ENCODE results near the gene SNAPC3.
A peak's percentile ranks its signal among the peaks of the same experiment; 100 is the strongest.
"Not testable (repeated sequence)": the region's sequence is repeated elsewhere in the genome, so short reads cannot be mapped to it uniquely, and the experiment has no call there.

SNAPC3 gene

DNA sequence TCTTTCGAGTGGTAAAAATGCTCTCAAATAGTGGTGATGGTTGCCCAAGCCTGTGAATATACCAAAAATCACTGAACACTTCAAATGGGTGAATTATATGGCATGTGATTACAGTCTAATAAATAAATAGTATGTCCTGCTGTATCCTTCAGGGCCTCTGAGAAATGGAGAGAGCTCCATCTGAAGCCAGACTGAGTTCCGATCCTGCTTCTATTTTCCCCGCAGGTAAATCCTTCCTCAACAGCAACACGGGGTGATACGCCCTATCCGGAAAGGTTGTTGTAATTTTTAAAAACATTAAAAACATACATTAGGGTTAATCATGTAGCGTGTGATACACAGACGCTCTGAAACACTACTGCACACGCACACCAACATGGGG is 695 bp upstream of the SNAPC3 start:
- Histone ChIP-seq H3K9me3 (ENCODE audit: insufficient read depth, low read length) (no peaks in the 10 kb centered on the region), H2AFZ (ENCODE audit: low read depth, low read length) (peak overlapping the region; percentile 95), H3K4me1 (ENCODE audit: low read length) (peaks cover 26% of the 10 kb centered on the region), H3K4me2 (ENCODE audit: low read length) (peak overlapping the region; percentile 98), H3K27me3 (ENCODE audit: low read depth, low read length) (no peaks in the 10 kb centered on the region), H3K27ac (ENCODE audit: low read length) (peak overlapping the region; percentile 47), H3K36me3 (replicated peaks; ENCODE audit: low read depth, low read length) (peaks cover 11% of the 10 kb centered on the region), H3K9ac (ENCODE audit: low read length) (peak overlapping the region; percentile 87), H4K20me1 (ENCODE audit: insufficient read depth, low read length) (peaks cover 9% of the 10 kb centered on the region), H3K79me2 (ENCODE audit: low read length) (peaks cover 26% of the 10 kb centered on the region), H3K4me3 (ENCODE audit: low read length) (peak overlapping the region; percentile 87)
- no peak for TF ChIP-seq EZH2phosphoT487 (IDR thresholded peaks at IDR 0.05; ENCODE audit: low read depth)

- peaks cover 9% of the 10 kb centered on the region for H4K20me1 ChIP-seq (ENCODE audit: insufficient read depth, low read length)
- peak overlapping the region; percentile 87 for H3K4me3 ChIP-seq (ENCODE audit: low read length)
- peak overlapping the region; percentile 30 for H3K27ac ChIP-seq (ENCODE audit: low read length)
- H3K9me3 ChIP-seq (ENCODE audit: insufficient read depth, low read length) = no peaks in the 10 kb centered on the region
- H3K79me2 ChIP-seq (ENCODE audit: low read length) = peaks cover 26% of the 10 kb centered on the region
- peak overlapping the region; percentile 77 for H3K9ac ChIP-seq (ENCODE audit: low read length)
- peak overlapping the region; percentile 95 for H3K4me2 ChIP-seq (ENCODE audit: low read length)
- H3K27me3 ChIP-seq (ENCODE audit: low read depth, low read length) = no peaks in the 10 kb centered on the region
- TF ChIP-seq CTCF (IDR thresholded peaks at IDR 0.05; ENCODE audit: low read depth, low read length) (no peak), EZH2phosphoT487 (IDR thresholded peaks at IDR 0.05; ENCODE audit: low read depth) (no peak)
- H3K36me3 ChIP-seq (replicated peaks; ENCODE audit: low read depth, low read length) = peaks cover 16% of the 10 kb centered on the region
- peaks cover 26% of the 10 kb centered on the region for H3K4me1 ChIP-seq (ENCODE audit: low read length)
- peak overlapping the region; percentile 43 for H2AFZ ChIP-seq (ENCODE audit: low read depth, low read length)
Measured at GRCh38 chr9:15423231-15423985, 732 bp downstream of the SNAPC3 start.

DNA sequence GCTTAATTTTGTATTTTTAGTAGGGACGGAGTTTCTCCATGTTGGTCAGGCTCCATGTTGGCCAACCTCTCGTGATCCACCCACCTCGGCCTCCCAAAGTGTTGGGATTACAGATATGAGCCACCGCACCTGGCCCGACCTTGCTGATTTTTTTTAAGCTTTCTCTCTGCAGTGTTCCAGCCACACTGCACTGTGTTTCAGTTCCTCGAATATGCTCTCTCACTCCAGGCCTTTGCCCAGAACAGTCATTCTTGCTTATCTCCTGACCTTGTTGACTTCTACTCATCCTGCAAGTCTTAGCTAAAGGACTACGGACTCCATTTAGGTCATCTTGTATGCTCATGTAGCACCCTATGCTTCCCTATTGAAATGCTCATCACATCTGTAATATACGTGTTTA is 3.3 kb downstream of the SNAPC3 start:
- H3K9me3 ChIP-seq (ENCODE audit: insufficient read depth, low read length) = no peaks in the 10 kb centered on the region
- peaks cover 16% of the 10 kb centered on the region for H4K20me1 ChIP-seq (ENCODE audit: insufficient read depth, low read length)
- H3K4me1 ChIP-seq (ENCODE audit: low read length) = peaks cover 26% of the 10 kb centered on the region
- H3K9ac ChIP-seq (ENCODE audit: low read length) = no peak overlapping the region
- TF ChIP-seq CTCF (IDR thresholded peaks at IDR 0.05; ENCODE audit: low read depth, low read length) (no peak), EZH2phosphoT487 (IDR thresholded peaks at IDR 0.05; ENCODE audit: low read depth) (no peak)
- peak overlapping the region; percentile 39 for H3K27ac ChIP-seq (ENCODE audit: low read length)
- H2AFZ ChIP-seq (ENCODE audit: low read depth, low read length) = no peak overlapping the region
- H3K4me2 ChIP-seq (ENCODE audit: low read length) = peak overlapping the region; percentile 61
- H3K36me3 ChIP-seq (replicated peaks; ENCODE audit: low read depth, low read length) = peaks cover 24% of the 10 kb centered on the region
- H3K79me2 ChIP-seq (ENCODE audit: low read length) = peaks cover 26% of the 10 kb centered on the region
- no peaks in the 10 kb centered on the region for H3K27me3 ChIP-seq (ENCODE audit: low read depth, low read length)
- H3K4me3 ChIP-seq (ENCODE audit: low read length) = peak overlapping the region; percentile 10; the same call in 1 of the 2 replicates

DNA sequence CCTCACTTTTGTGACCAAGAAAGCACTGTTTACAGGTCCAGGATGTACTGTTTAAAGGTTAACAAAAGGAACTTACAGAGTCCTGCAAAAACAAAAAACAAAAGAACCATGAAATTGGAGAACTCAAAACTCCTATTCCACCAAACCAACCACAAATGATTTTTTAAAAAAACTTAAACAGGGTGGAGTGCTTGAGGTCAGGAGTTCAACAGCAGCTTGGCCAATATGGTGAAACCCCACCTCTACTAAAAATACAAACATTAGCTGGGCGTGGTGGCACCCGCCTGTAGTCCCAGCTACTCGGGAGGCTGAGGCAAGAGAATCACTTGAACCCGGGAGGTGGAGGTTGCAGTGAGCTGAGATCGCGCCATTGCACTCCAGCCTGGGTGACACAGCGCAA is 5.0 kb downstream of the SNAPC3 start:
- not testable (repeated sequence) for H3K9ac ChIP-seq (ENCODE audit: low read length); H3K9me3 ChIP-seq (ENCODE audit: insufficient read depth, low read length); H3K4me3 ChIP-seq (ENCODE audit: low read length); H3K27me3 ChIP-seq (ENCODE audit: low read depth, low read length); H2AFZ ChIP-seq (ENCODE audit: low read depth, low read length); H3K4me2 ChIP-seq (ENCODE audit: low read length); H3K27ac ChIP-seq (ENCODE audit: low read length)
- Histone ChIP-seq H4K20me1 (ENCODE audit: insufficient read depth, low read length) (peaks cover 16% of the 10 kb centered on the region), H3K79me2 (ENCODE audit: low read length) (peaks cover 26% of the 10 kb centered on the region), H3K36me3 (replicated peaks; ENCODE audit: low read depth, low read length) (peaks cover 24% of the 10 kb centered on the region), H3K4me1 (ENCODE audit: low read length) (peaks cover 19% of the 10 kb centered on the region)

Measured in OCI-LY3 (cell line).